GM12878 (cell line): ENCODE measurements around the gene LSMEM2. TPM values are rescaled to one million over a fixed set of nuclear protein-coding genes. Genes with fewer than 3 reads are reported as not detected.

Experiments
- ATAC-seq: fragments of 200-7000 bp; cut with Tn5 transposase; 3 replicates; pipeline ENCODE4 v1.9.1; 2020; ENCODE audit warnings: mild to moderate bottlenecking, moderate library complexity
- BruUV-seq: library from RNA; stranded (reverse); fragments of 400-500 nt; replicated peaks from 2 replicates; lab custom pipeline; 2021; lab: Mats Ljungman, UMichigan
- CTCF ChIA-PET: fragments of 300-600 bp; sonication (Branson Sonifier 250); formaldehyde crosslinking; extraction: SDS; loops from one replicate; lab custom pipeline; 2021; ENCODE audit warnings: inconsistent platforms; lab: Yijun Ruan, JAX
- POLR2A ChIA-PET: fragments of 350-600 bp; formaldehyde crosslinking; extraction: SDS; loops from one replicate; lab custom pipeline; 2021; ENCODE audit warnings: inconsistent platforms; lab: Charles Lee
- RAD21 ChIA-PET: fragments of 300-600 bp; sonication (Branson Sonifier 250); formaldehyde crosslinking; loops from one replicate; lab custom pipeline; 2023; ENCODE audit warnings: antibody characterized with exemption; ENCODE audit not compliant: unreplicated experiment; lab: Charles Lee
- SMC1A ChIA-PET: fragments of 300-600 bp; sonication (Branson Sonifier 250); formaldehyde crosslinking; loops from one replicate; lab custom pipeline; 2023; ENCODE audit not compliant: unreplicated experiment, uncharacterized antibody; lab: Charles Lee
- DNase-seq: peaks from one replicate; pipeline ENCODE4 v3.0.0-alpha.2; 2011; ENCODE audit warnings: low read depth, low spot score
- FAIRE-seq: peaks from 3 replicates; lab custom pipeline; 2011; peaks lifted over from hg19 to GRCh38; lab: Jason Lieb, UNC
- H2AFZ ChIP-seq: 2 replicates; pipeline ENCODE4 v1.6.0; 2011; ENCODE audit warnings: low read depth, low read length, control low read depth; ENCODE audit not compliant: control insufficient read depth
- H3K27ac ChIP-seq: 2 replicates; pipeline ENCODE4 v1.5.1; 2011; ENCODE audit warnings: control low read depth; ENCODE audit not compliant: control insufficient read depth, insufficient read depth
- H3K27me3 ChIP-seq, 2 experiments: replicated peaks in 1 of 2; 2 replicates each; pipeline versions ENCODE4 v1.6.0 to v1.6.1; 2011; ENCODE audit warnings: low read length in 1 of 2; ENCODE audit not compliant: control insufficient read depth in 2 of 2, insufficient read depth in 2 of 2
- H3K36me3 ChIP-seq, 2 experiments: 2 replicates each; pipeline ENCODE4 v1.5.1; 2011; ENCODE audit warnings: low read length in 1 of 2; ENCODE audit not compliant: control insufficient read depth in 2 of 2, insufficient read depth in 2 of 2
- H3K4me1 ChIP-seq: 2 replicates; pipeline ENCODE4 v1.6.1; 2011; ENCODE audit warnings: mild to moderate bottlenecking, low read length, moderate library complexity, mixed read lengths; ENCODE audit not compliant: control insufficient read depth, insufficient read depth
- H3K4me2 ChIP-seq: 2 replicates; pipeline ENCODE4 v1.6.0; 2011; ENCODE audit warnings: control low read depth; ENCODE audit not compliant: control insufficient read depth, insufficient read depth
- H3K4me3 ChIP-seq: fragments of 200-600 bp; sonication (generic); 2 replicates; pipeline ENCODE4 v1.5.1; 2016
- H3K79me2 ChIP-seq: 2 replicates; pipeline ENCODE4 v1.6.0; 2011; ENCODE audit warnings: low read length; ENCODE audit not compliant: control insufficient read depth, insufficient read depth
- H3K9ac ChIP-seq: 2 replicates; pipeline ENCODE4 v1.8.0; 2011; ENCODE audit warnings: low read length, control low read depth, mixed read lengths; ENCODE audit not compliant: control insufficient read depth, insufficient read depth
- H3K9me3 ChIP-seq: replicated peaks from 3 replicates; pipeline ENCODE4 v1.5.1; 2011; ENCODE audit warnings: mild to moderate bottlenecking, low read length; ENCODE audit not compliant: control insufficient read depth, insufficient read depth
- H4K20me1 ChIP-seq: 2 replicates; pipeline ENCODE4 v1.6.0; 2011; ENCODE audit not compliant: control insufficient read depth, insufficient read depth
- CTCF ChIP-seq, 3 experiments: IDR thresholded peaks in 2 of 3; conservative IDR thresholded peaks in 1 of 3; 2 replicates each; pipeline ENCODE4 v1.5.1; 2011; ENCODE audit warnings: low read depth in 3 of 3, low read length in 3 of 3, mild to moderate bottlenecking in 3 of 3, control low read depth in 2 of 3, moderate library complexity in 2 of 3, inconsistent platforms in 1 of 3, mixed read lengths in 1 of 3; ENCODE audit not compliant: control insufficient read depth in 2 of 3, insufficient read depth in 1 of 3; ENCODE audit errors: extremely low read depth in 1 of 3
- HDGF ChIP-seq: fragments of 450-650 bp; IDR thresholded peaks from 2 replicates; pipeline ENCODE4 v1.6.1; 2016; ENCODE audit warnings: antibody characterized with exemption
- SMC3 ChIP-seq: IDR thresholded peaks from 2 replicates; pipeline ENCODE4 v1.6.1; 2011; ENCODE audit warnings: low read length, improper control_type of control experiment, borderline replicate concordance
- ZNF274 ChIP-seq: IDR thresholded peaks from one replicate; pipeline ENCODE4 v1.8.0; 2011; ENCODE audit not compliant: insufficient read length, insufficient read depth
- WGBS: methylation state at CpG from one replicate; pipeline ENCODE4 v1.1.6; 2016; ENCODE audit warnings: low lambda C conversion rate; ENCODE audit not compliant: insufficient replicate concordance, insufficient coverage; ENCODE audit errors: missing lambda C conversion rate; 5-methylcytosine and 5-hydroxymethylcytosine counted together
- in situ Hi-C: fragments of 300-500 bp; cut with MboI; formaldehyde crosslinking; loops from 9 replicates; pipeline ENCODE4 v1.14.3; 2018; ENCODE audit warnings: mixed read lengths
- intact Hi-C: fragments of 100-400 bp; cut with micrococcal nuclease; formaldehyde crosslinking; loops from one replicate; pipeline ENCODE4 v1.14.2; 2022; ENCODE audit not compliant: unreplicated experiment
- polyA plus RNA-seq, 11 experiments: library from polyadenylated mRNA; depleted of rRNA in 4 of 11; unstranded in 6 of 11; stranded (reverse) in 5 of 11; fragments of >200 nt; fragmentation: Nextera tagmentation in 4 of 11; fragmentation: Illumina TruSeq in 1 of 11; extraction: Ambion mirVana in 4 of 11; extraction: Trizol in 1 of 11; gene quantifications; 1 replicate in 1 of 11; 2 replicates in 10 of 11; pipeline versions ENCODE4 v1.2.1 to v1.2.3, GENCODE V29; 2011 to 2016; ENCODE audit warnings: inconsistent platforms in 2 of 11, missing spikeins in 2 of 11, low read depth in 1 of 11
- total RNA-seq, 4 experiments: library from RNA; depleted of rRNA in 3 of 4; stranded (reverse); fragments of >200 nt in 3 of 4; fragmentation: Illumina TruSeq in 1 of 4; extraction: Trizol in 1 of 4; gene quantifications; 2 replicates each; pipeline versions ENCODE4 v1.2.1 to v1.2.3, GENCODE V29; 2013 to 2021

The LSMEM2 gene
- total and polyA plus RNA-seq, 10 of the 15 experiments (the other 5 are each of a cell fraction or from before 2014, with no cell fraction given): 0.17 TPM; not detected in 9

- DNase-seq (no peak), ATAC-seq (no peak), FAIRE-seq (no peak)
- no peak overlapping the region for H3K4me3 ChIP-seq
- H3K27ac ChIP-seq: no peak overlapping the region
- SMC1A ChIA-PET: interaction anchor here (2.9 to 5.1 kb wide), 2 partner anchors 13 to 17 kb away, joined by 15 to 51 read pairs; no protein-coding TSS in a partner anchor
- TF ChIP-seq ZNF274 (no peak), CTCF (IDR thresholded peaks at IDR 0.05 in 2 of 3, conservative IDR thresholded peaks at IDR 0.05 in 1 of 3; ENCODE audit: control insufficient read depth in 2 of 3, extremely low read depth in 1 of 3, insufficient read depth in 1 of 3, low read depth in 3 of 3, low read length in 3 of 3) (no peak), SMC3 (no peak), HDGF (no peak)
- H3K27me3 ChIP-seq: no peaks in the 10 kb centered on the region
- intact Hi-C loops (no loop called here), in situ Hi-C loops (loop anchor here (5.0 kb wide), 1 partner anchor 37 kb away; the partner anchor contains the start of gene GNAT1)
- BruUV-seq: no TSS peak
- H3K36me3 ChIP-seq: no peaks in the 10 kb centered on the region; a peak in 1 of 4 replicates
- no peaks in the 10 kb centered on the region; the same call in 1 of the 2 replicates for H3K79me2 ChIP-seq
- no peak overlapping the region for H2AFZ ChIP-seq
- POLR2A ChIA-PET: interaction anchor here (0.5 to 3.7 kb wide), 5 partner anchors 8 to 107 kb away, joined by 3 to 38 read pairs (median 5); partner anchors contain the start of gene GNAI2
- no peaks in the 10 kb centered on the region for H4K20me1 ChIP-seq
- no peak overlapping the region for H3K4me2 ChIP-seq
- no peak overlapping the region for H3K9ac ChIP-seq
- H3K9me3 ChIP-seq: no peaks in the 10 kb centered on the region
- RAD21 ChIA-PET: interaction anchor here (1.0 to 6.8 kb wide), 5 partner anchors 8 to 35 kb away, joined by 3 to 73 read pairs (median 36); partner anchors contain the start of gene GNAT1
- peaks cover 19% of the 10 kb centered on the region for H3K4me1 ChIP-seq
- 97% methylated on average over 3 of the region's 3 CpGs for WGBS
- CTCF ChIA-PET: interaction anchor here (4.1 to 7.4 kb wide), 4 partner anchors 14 to 42 kb away, joined by 24 to 149 read pairs (median 76); partner anchors contain the start of gene GNAT1
Measured at GRCh38 chr3:50229490-50229889, 49.4 kb upstream of the LSMEM2 start.
